SKM-1 (cell line): ENCODE results near the gene SCN3A.

ENCODE experiments used
- DNase-seq: peaks from one replicate; lab custom pipeline; 2025; ENCODE audit not compliant: unreplicated experiment; lab: John Stamatoyannopoulos, UW

The SCN3A gene

GRCh38 chr2:165203689-165204559 is at the start of gene SCN3A:
Gene SCN3A (minus strand): TSS chr2:165204050. CDS start chr2:165176394, 27,656 bp downstream.
- DNase-seq: no peak

DNA sequence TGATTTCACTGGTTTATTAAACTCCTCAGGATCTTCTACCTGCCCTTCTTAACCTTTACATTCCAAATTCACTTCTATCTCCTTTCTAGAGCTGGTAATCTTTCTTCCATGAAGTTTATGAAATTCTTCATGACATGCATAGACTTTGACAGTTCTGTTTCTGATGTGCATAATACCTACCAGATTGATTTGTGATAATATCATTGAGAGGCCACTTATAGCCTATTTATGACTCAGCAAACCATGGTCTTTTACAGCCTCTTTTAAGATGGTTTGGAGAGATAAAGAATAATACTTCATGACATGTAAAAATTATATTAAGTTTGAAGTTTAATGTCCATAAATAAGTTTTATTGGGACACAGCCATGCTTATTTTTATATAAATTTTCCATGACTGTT is 49.3 kb upstream of the SCN3A start:
- no peak for DNase-seq

DNA sequence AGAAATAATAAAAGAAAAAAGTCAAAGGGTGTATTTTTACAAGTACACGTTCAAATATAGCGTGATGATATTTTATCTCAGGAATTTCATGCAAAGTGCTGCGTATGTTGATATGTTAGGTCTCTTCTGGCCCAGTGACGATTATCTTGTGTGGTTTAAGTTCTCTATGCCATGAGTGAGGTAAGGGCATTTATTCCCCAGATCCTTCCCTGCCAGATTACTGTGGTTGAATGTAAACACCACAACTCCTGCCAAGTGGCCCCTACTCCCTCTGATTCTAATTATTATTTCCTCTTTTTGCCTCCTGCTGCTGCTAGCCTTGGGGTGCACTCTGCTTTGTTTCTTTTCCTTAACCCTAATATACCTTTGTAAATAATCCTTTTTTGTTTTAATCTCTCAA is 47.5 kb upstream of the SCN3A start:
- DNase-seq: no peak

DNA sequence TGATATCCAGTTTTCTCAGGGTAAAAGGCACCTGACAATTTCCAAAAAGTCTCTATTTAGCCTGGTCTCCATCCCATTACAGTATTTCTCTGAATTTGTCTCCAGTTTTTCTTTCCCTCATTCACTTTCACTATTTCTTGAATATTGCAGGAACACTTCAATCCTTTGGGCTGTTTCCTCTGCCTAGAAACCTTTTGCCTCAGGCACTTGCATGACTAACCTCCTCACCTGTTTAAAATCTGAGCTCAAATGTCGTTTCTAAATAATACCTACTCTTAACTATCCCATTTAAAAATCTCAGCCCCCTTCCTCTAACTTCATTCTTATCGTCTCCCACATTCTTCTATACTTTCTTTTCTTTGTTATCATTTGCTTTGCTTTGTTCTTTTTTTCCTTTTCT is 44.4 kb upstream of the SCN3A start:
- DNase-seq: no peak

GRCh38 chr2:165245081-165245793 is 41.4 kb upstream of the SCN3A start:
- no peak for DNase-seq

DNA sequence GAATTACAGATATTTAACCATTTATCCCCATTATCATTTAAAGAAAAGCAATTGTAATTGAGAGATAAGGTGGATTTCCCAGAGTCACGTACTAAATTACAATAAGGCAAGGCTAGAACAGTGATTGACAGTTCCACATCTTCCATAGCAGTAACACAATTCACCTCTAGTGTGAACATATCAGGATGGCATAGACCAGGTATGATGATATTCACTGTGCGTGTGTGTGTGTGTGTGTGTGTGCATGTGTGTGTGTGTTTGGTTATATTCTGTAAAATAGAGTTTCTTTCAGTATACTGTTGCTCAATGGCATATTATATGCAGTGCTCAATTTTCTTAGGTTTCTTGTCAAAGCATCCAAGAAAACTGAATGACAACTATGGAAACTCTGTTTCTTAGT is 37.1 kb upstream of the SCN3A start:
- DNase-seq: no peak

GRCh38 chr2:165239856-165240515 is 36.1 kb upstream of the SCN3A start:
- no peak for DNase-seq

DNA sequence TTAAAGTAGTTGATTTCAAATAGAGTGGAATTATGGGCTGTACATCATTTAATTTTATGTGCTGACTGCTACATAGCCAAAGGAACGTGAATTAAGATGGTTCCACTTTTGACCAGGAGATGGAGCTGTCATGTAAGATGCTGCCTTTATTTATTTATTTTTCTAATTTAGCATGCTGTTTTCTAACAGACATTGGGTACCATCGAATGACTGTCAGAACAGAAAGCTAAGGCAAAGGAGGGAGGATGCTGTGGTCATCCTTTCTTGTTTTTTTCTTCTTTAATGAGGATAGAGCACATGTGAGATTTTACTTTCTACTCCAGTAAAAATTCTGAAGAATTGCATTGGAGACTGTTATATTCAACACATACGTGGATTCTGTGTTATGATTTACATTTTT is 35.4 kb upstream of the SCN3A start, which contains the start of gene SCN2A:
Gene SCN2A (plus strand): TSS at position 185 of the 400 bp plus-strand sequence. CDS start 56,410 bp downstream, outside the sequence.
- DNase-seq: no peak

GRCh38 chr2:165238295-165238694 is 34.4 kb upstream of the SCN3A start:
- DNase-seq: no peak

GRCh38 chr2:165237056-165237455 is 33.2 kb upstream of the SCN3A start:
- no peak for DNase-seq

GRCh38 chr2:165227571-165227970 is 23.7 kb upstream of the SCN3A start:
- no peak for DNase-seq

DNA sequence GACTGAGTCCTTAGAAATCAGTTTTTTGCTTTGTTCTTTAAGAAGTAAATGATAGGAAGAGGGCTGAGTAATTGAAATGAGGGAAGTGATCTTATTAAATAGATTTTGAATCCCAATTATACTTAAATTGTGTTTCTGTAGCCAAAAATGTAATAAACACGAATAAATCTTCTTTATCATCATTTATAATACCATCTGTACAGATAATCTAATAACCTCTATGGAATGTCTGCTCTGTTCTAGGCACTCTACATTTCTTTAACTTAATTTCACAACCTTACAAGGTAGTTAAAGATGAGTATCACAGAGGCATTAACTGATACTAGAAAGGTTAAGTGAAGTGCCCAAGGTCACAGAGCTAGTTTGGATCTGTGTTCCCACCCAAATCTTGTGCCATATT is 21.1 kb upstream of the SCN3A start:
- no peak for DNase-seq

DNA sequence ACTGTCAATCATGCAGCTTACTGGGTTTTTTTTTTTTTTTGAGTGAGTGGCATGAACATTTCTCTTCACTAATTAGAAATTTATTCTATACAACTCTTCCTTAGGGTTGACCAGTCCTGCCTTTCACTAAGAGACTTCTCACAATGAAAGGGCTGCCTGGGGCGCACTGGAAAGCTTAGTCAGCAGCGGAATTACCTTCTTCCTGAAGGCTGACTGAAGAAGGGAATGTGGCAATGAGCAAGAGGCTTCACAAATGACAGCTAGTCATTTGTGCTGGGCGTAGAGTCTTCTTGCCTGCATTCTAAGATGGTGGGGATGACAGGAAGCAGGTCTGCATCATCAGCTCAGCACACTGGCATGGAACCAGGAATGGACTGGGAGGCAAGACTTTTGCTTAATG is 15.6 kb upstream of the SCN3A start:
- no peak for DNase-seq

- DNase-seq: no peak
Measured at GRCh38 chr2:165214093-165214492, 10.2 kb upstream of the SCN3A start.

GRCh38 chr2:165208094-165208493 is 4.2 kb upstream of the SCN3A start:
- DNase-seq: no peak

GRCh38 chr2:165205865-165206264 is 2.0 kb upstream of the SCN3A start:
- DNase-seq: no peak

DNA sequence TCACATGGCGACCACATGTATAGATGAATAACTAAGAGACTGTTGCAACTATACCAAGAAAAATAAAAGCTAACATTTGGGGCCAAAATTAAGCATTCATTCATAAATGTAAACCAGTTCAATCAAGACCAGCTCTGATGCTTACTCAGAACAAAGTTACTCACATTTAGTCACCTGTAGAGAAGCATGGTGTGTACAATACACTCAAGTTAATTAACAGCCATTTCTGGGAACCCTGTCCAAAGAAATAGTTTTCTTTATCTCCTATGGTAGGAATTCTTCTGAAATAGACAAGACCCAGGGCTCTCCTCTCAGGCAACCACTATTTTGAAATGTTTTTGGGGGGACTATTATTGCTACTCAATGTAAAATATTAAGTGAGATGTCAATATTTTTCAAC is 1.6 kb downstream of the SCN3A start:
- DNase-seq: no peak

DNA sequence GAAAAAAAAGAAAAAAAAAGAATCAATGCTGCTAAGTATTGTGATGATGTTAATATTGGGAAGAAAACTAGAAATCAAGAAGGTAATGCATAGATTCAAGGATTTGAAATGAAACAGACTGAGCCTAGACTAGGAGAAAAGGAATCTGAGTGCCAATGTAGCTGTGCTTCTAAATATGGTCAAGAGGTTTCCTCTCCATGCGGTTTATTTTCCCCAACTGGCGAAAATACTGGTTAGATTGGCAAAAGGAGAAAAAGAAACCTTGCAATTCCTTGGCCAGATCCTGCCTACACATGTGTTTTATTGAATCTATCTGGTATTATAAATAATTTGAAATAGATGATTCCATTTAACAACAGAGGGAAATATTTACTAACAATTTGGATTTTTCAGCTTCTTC is 5.7 kb downstream of the SCN3A start:
- DNase-seq: no peak

DNA sequence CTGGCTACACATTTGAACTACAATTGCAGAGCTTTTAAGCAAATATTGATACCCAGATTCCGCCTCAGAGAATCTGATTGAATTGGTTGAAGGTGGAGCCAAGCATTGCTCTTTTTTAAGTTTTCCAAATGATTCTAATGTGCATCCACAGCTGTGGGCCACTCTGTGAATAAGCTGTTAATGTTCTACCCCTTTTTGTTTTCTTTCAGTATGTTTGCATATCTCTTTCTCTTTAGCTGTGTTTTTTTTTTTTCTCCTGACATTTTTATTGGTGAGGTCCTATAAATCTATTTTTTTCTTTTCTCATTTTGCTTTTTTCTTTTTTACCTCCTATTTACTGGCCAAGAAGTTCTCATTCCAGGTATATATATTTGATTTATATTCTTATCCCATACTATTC is 6.5 kb downstream of the SCN3A start:
- DNase-seq: no peak

DNA sequence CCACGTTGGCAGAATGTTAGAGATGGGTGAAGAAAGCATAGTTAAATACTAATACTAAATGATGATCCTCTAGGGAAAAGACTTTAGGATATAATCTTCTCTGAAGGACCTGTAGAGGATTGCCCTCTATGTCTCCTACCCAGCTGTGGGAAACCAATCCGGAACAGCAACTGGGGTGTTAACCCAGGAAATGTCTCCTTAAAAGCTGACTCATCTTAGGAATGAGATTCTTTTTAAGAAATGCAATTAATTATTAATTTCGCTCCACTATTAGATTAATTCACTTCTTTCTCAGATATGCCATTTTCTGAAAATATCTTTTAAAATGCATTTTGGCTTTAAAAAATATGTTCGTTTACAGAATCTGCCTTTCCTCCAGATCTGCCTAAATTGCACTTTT is 7.4 kb downstream of the SCN3A start:
- no peak for DNase-seq

DNA sequence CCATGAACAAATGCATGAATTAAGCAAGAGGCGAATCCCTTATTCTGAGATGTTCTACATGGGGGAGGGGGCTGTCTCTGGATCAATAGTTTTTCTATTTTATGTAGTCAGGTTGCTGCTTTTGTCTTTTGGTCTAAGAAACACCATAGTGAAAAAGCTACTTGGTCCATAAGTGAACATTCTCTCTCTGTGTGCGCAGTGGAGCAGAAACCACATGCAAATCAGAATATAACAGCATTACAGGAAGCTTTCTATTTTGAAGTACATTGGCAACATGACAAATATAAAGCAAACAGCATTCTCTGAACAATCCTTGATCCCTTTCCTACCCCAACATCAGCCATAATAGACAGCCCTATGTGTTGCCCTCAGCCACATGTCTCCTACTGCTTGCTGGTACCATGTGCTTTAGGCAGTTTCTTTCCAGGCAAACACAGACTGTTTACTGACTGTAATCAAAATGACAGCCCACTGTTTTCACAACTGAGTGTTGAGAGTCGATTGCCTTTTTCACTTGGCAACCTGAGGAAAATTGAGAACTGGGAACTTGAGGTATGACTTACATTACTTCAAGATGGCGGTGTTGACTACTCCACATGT is 10.6 kb downstream of the SCN3A start:
- DNase-seq: no peak
